HL-60 (cell line): ENCODE results near the gene MRPL42.

ENCODE experiments used
- DNase-seq, 2 experiments: peaks; one replicate each; pipeline ENCODE4 v3.0.0-alpha.2; 2010 to 2020; ENCODE audit warnings: low read depth in 1 of 2, low spot score in 1 of 2
- H3K27ac ChIP-seq: fragments of 250-450 bp; sonication (Bioruptor Pico); replicated peaks from 2 replicates; pipeline ENCODE4 v1.5.1; 2020; ENCODE audit warnings: mild to moderate bottlenecking, moderate library complexity
- H3K27me3 ChIP-seq: fragments of 250-450 bp; sonication (Bioruptor Pico); 2 replicates; pipeline ENCODE4 v1.5.1; 2021; ENCODE audit warnings: mild to moderate bottlenecking, moderate library complexity; ENCODE audit not compliant: insufficient read depth, poor library complexity, severe bottlenecking
- H3K4me3 ChIP-seq: replicated peaks from 2 replicates; pipeline ENCODE4 v1.5.1; 2011; ENCODE audit warnings: mild to moderate bottlenecking, control low read depth, low read length; ENCODE audit not compliant: insufficient read depth
- CTCF ChIP-seq: IDR thresholded peaks from one replicate; pipeline ENCODE4 v1.5.1; 2011; ENCODE audit warnings: low read length, control low read depth, inconsistent platforms; ENCODE audit not compliant: insufficient read depth
- GABPA ChIP-seq: IDR thresholded peaks from 2 replicates; pipeline ENCODE4 v1.6.1; 2012; ENCODE audit warnings: low read depth
- POLR2AphosphoS5 ChIP-seq: IDR thresholded peaks from 2 replicates; pipeline ENCODE4 v1.6.1; 2012; ENCODE audit warnings: low read depth
- SPI1 ChIP-seq: IDR thresholded peaks from 2 replicates; pipeline ENCODE4 v1.6.1; 2012; ENCODE audit warnings: low read depth, mild to moderate bottlenecking, borderline replicate concordance
- TF ChIP-seq, protein P1 (sequence below): IDR thresholded peaks from 2 replicates; pipeline ENCODE4 v1.6.1; 2012; ENCODE audit warnings: low read depth; ENCODE audit not compliant: insufficient replicate concordance

The MRPL42 gene

GRCh38 chr12:93520454-93520853, 53.1 kb downstream of the MRPL42 start:
- TF ChIP-seq, protein P1, sequence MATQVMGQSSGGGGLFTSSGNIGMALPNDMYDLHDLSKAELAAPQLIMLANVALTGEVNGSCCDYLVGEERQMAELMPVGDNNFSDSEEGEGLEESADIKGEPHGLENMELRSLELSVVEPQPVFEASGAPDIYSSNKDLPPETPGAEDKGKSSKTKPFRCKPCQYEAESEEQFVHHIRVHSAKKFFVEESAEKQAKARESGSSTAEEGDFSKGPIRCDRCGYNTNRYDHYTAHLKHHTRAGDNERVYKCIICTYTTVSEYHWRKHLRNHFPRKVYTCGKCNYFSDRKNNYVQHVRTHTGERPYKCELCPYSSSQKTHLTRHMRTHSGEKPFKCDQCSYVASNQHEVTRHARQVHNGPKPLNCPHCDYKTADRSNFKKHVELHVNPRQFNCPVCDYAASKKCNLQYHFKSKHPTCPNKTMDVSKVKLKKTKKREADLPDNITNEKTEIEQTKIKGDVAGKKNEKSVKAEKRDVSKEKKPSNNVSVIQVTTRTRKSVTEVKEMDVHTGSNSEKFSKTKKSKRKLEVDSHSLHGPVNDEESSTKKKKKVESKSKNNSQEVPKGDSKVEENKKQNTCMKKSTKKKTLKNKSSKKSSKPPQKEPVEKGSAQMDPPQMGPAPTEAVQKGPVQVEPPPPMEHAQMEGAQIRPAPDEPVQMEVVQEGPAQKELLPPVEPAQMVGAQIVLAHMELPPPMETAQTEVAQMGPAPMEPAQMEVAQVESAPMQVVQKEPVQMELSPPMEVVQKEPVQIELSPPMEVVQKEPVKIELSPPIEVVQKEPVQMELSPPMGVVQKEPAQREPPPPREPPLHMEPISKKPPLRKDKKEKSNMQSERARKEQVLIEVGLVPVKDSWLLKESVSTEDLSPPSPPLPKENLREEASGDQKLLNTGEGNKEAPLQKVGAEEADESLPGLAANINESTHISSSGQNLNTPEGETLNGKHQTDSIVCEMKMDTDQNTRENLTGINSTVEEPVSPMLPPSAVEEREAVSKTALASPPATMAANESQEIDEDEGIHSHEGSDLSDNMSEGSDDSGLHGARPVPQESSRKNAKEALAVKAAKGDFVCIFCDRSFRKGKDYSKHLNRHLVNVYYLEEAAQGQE = no peak
- TF ChIP-seq CTCF (no peak), GABPA (no peak), POLR2AphosphoS5 (no peak), SPI1 (no peak)
- Histone ChIP-seq H3K27ac (no peak overlapping the region), H3K27me3 (peaks cover 5% of the 10 kb centered on the region), H3K4me3 (no peak overlapping the region)
- DNase-seq = no peak

GRCh38 chr12:93521225-93522080, 54.1 kb downstream of the MRPL42 start:
- H3K27me3 ChIP-seq = peaks cover 5% of the 10 kb centered on the region
- no peak overlapping the region for H3K4me3 ChIP-seq
- H3K27ac ChIP-seq = no peak overlapping the region
- TF ChIP-seq, protein P1 = no peak
- TF ChIP-seq POLR2AphosphoS5 (no peak), SPI1 (no peak), CTCF (no peak), GABPA (no peak)
- DNase-seq = no peak

- peaks cover 5% of the 10 kb centered on the region for H3K27me3 ChIP-seq
- no peak for DNase-seq
- no peak overlapping the region for H3K27ac ChIP-seq
- H3K4me3 ChIP-seq = no peak overlapping the region
- TF ChIP-seq POLR2AphosphoS5 (no peak), GABPA (no peak), SPI1 (no peak), CTCF (no peak)
- TF ChIP-seq, protein P1 = no peak
Measured at GRCh38 chr12:93524386-93525133, 57.2 kb downstream of the MRPL42 start.
